NCI-H1092 treated with DMSO at 0.1 percent for 48 hours (cell line): ENCODE results near the gene LARGE2.
"Not testable (repeated sequence)": the region's sequence is repeated elsewhere in the genome, so short reads cannot be mapped to it uniquely, and the experiment has no call there.

Source experiments
- DNase-seq: peaks from one replicate; lab custom pipeline; 2025; lab: John Stamatoyannopoulos, UW

LARGE2 gene

DNA sequence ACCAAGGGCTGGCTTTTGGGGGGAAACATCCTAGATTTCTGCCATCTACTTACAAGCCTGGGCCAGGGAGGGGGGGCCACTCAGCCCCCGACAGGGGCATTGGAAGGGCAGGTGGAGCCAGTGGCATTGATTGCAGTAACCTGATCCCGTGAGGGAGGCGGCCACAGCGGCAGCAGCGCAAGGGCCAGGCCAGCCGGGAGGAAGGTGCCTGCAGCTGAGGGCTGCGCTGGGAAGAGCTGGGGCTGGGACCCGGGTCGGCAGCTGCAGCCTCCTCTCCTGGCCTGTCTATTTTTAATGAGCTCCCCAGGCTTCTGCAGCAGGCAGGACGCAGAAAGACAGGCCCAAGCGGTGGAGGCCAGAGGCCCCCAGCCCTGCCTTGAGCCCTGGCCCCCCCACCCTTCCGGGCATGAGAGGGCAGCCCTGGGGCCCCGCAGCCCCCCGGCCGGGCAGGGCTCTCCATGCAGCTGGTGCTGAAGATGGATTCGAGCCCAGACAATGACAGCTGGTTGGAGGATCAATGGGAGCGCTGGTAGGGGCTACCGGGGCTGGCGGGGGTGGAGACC, 26.0 kb upstream of the LARGE2 start:
- peak; percentile 95 for DNase-seq

DNA sequence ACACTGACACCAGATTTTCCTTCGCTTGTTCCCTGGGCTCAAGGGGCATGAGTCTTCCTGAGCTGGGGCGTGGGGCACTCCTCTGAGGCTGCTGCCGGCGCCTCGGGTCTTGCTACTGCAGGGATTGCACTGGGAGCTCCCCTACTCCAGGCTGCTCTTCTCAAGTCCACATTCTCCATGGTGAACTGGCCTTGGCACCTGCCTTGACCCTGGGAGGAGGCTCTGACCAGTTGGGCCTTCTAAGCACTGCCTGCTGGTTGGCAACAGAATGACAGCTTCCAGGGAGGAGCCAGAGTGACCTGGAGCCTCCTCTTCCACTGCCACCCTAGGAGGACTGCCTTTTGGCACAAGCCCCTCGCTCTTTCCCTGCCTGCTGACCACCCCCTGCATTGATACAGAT, 24.9 kb upstream of the LARGE2 start:
- DNase-seq, result no peak

DNA sequence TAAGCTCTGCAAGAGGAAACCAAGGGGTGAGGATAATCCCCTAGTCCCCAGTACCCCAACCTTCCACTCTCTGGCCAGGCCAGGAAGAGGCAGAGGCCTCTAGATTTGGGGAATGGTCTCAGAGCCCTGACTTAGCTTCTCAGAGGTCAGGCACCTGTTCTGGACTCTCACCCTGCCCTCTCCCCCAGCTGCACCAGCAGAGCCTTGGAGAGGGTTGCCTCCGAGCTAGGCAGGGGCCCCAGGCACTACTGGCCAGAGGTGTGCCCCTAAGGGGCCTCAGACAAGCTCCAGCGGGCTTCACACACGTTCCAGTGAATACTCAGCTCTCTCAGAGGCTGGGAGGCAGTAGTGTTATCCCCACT, 23.4 kb upstream of the LARGE2 start:
- no peak for DNase-seq

DNA sequence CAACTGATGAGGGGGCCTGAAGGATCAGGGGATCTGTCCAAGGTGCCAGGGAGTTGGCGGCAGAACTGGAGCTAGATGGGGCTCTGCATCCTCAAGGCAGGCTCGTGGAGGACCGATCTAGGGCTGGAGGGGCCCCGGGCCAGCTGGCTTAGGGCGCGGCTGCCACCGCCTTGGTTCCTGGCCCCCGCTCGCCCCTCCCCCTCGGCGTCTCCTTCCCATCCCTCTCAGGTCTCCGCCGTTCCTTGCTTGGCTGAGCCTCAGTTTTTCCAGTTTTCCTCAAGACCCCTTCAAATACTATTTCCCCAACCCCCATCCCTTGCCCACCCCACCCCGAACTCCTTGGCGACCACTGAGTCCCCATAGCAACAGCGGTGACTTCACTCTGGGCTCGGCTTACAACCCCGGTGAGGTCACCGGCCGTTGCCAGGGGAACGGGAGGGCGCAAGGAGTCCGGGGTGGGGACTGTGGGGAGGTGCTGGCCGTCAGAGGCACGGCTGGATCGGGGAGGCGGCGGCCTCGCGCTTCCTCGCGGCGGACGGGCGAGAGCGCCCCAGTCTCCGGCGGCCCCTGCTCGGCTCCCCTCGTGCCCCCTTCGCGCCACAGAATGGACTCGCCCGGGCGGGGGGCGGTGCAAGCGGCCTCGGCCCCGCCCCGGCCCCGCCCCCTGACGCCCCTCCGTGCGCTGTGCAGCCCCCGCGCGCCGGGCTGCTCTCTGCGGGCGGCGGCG, 22.8 kb upstream of the LARGE2 start:
- DNase-seq, result peak; percentile 93

DNA sequence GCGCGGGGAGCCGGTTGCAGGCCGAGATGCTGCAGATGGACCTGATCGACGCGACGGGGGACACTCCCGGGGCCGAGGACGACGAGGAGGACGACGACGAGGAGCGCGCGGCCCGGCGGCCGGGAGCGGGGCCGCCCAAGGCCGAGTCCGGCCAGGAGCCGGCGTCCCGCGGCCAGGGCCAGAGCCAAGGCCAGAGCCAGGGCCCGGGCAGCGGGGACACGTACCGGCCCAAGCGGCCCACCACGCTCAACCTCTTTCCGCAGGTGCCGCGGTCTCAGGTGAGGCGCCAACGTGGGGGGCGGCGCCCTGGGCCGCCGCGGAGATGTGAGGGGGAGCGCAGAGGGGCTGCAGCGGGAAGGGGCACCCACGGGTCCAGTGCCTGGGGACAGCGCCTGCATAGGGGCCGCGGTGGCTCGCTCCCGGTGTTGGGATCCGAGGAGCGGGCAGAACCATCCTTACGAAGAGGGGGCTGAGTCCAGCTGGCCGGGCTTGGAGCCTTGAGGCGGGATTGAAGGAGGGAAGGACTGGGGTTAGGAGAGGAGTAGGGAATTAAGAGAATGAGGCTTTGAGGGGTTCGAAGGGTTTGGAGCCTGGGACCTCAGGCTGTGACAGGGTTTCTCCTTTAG, 22.2 kb upstream of the LARGE2 start:
- peak; percentile 16 for DNase-seq

DNA sequence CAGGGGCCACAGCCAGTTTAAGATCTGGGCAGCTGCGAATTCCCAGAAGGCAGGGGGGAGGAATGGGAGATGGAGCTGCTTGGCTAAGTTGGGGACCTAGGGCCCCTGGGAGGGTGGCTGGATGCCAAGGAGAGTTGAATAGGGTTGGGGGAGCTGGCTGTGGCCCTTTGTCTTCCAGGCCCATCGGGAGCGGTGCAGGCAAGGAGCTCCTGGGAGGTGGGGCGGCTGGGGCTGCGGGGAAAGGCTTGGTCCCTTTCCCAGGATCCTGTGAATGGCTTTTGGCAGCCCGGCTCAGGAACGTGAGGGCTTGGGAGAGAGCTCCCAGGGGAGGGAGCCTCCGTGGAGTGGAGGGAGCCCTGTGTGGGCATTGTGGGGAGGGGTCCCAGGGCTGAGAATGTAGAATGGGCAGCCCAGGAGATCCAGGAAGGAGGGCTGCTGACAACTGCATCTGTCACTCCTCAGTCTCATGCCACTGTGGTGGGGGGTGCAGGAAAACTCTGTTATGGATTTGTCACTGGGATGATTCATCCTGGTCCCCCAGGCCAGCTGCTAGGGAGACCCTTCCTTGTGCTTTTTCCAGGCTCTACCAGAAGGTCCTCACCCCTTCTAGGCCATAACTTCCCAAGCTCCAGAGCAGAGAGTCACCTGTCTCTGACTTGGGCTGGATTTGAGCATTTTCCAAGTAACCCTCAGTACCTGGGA, 21.4 kb upstream of the LARGE2 start:
- DNase-seq, result peak; percentile 31

DNA sequence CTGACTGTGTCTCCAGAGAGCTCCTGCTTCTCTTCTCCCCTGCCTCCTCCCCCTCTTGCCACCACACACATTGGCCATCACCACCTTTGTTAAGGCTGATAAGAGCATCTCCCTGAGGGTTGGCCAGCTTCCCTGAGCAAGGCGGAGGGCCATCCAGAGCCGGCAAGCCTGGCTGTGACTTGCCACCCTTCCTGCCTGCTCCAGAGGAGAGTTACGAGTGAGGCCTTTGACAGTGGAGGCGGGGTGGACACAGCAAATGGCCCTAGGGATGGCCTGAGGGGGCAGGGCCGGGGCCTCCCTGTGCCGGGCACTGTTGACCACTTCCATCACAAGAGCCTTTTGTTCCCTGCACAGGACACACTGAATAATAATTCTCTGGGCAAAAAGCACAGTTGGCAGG, 20.8 kb upstream of the LARGE2 start:
- no peak for DNase-seq

DNA sequence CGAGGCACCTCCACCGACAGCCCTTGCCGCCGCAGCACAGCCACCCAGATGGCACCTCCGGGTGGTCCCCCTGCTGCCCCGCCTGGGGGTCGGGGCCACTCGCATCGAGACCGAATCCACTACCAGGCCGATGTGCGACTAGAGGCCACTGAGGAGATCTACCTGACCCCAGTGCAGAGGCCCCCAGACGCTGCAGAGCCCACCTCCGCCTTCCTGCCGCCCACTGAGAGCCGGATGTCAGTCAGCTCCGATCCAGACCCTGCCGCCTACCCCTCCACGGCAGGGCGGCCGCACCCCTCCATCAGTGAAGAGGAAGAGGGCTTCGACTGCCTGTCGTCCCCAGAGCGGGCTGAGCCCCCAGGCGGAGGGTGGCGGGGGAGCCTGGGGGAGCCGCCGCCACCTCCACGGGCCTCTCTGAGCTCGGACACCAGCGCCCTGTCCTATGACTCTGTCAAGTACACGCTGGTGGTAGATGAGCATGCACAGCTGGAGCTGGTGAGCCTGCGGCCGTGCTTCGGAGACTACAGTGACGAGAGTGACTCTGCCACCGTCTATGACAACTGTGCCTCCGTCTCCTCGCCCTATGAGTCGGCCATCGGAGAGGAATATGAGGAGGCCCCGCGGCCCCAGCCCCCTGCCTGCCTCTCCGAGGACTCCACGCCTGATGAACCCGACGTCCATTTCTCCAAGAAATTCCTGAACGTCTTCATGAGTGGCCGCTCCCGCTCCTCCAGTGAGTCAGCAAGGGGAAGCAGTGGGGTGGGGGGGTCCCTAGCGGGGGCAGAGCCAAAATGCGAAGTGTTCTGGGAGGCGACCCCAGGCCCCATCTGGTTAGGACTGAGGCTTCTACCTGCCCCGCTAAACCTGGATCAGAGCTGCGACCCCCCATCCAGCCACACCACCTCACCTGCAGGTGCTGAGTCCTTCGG, 19.7 kb upstream of the LARGE2 start:
- DNase-seq, result no peak

DNA sequence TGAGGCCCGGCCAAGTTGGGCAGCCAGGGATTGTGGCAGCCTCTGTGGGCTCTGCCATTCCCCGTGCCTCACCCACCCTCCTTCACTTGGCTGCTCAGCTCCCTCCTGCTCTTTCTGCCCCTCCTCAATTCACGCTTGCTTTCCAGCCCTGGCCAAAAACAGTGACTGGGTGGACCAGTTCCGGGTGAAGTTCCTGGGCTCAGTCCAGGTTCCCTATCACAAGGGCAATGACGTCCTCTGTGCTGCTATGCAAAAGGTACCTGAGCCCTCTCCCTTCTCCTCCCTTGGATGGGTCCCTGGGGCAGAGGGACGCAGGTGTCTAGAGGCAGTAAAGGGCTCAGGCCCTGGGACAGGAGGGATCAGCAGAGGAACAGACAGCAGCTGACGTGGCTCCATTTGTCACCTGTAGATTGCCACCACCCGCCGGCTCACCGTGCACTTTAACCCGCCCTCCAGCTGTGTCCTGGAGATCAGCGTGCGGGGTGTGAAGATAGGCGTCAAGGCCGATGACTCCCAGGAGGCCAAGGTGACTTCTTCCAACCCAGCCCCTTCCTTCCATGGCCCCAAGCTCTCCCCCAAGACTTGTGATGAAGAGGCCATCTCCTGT, 18.0 kb upstream of the LARGE2 start:
- DNase-seq, result no peak

DNA sequence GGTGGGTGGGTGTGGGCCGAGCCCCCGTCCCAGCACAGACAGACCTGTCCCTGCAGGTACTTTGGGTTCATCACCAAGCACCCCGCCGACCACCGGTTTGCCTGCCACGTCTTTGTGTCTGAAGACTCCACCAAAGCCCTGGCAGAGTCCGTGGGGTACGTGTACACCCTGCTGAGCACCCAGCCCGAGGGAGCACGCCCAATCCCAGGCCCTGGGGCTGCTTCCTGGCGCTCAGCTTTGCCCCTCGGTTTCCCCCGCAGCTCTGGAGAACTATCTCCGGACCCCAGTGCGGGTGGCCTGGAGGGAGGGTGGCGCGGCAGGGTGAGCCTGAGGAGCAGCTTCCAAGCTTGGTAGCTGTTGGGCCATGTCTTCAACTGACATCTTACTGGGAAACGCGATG, 17.4 kb upstream of the LARGE2 start:
- no peak for DNase-seq

DNA sequence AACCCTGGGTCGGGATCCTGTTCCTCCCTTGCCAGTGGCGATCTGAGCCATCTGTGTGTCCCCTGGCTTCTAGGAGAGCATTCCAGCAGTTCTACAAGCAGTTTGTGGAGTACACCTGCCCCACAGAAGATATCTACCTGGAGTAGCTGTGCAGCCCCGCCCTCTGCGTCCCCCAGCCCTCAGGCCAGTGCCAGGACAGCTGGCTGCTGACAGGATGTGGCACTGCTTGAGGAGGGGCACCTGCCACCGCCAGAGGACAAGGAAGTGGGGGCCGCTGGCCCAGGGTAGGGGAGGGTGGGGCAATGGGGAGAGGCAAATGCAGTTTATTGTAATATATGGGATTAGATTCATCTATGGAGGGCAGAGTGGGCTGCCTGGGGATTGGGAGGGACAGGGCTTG, 16.9 kb upstream of the LARGE2 start:
- not testable (repeated sequence) for DNase-seq

DNA sequence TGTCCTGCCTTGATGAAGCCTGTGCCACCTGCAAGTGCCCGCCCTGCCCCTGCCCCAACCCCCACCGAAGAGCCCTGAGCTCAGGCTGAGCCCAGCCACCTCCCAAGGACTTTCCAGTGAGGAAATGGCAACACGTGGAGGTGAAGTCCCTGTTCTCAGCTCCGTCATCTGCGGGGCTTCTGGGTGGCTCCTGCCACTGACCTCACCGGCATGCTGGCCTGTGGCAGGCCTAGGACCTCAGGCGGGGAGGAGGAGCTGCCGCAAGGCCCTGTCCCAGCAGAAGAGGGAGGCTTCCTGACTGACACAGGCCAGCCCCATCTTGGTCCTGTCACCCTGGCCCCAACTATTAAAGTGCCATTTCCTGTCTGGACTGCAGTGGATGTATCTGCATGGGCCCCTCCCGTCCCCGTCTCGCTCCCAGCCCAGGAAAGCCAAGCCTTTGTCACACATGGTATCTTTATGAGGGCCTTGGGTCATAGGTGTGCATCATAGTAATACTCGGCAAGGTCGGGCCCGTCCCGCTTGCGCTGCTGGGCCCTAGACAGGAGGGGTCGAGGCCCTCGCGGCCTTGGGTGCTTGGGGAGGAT, 16.3 kb upstream of the LARGE2 start:
- DNase-seq, result no peak

DNA sequence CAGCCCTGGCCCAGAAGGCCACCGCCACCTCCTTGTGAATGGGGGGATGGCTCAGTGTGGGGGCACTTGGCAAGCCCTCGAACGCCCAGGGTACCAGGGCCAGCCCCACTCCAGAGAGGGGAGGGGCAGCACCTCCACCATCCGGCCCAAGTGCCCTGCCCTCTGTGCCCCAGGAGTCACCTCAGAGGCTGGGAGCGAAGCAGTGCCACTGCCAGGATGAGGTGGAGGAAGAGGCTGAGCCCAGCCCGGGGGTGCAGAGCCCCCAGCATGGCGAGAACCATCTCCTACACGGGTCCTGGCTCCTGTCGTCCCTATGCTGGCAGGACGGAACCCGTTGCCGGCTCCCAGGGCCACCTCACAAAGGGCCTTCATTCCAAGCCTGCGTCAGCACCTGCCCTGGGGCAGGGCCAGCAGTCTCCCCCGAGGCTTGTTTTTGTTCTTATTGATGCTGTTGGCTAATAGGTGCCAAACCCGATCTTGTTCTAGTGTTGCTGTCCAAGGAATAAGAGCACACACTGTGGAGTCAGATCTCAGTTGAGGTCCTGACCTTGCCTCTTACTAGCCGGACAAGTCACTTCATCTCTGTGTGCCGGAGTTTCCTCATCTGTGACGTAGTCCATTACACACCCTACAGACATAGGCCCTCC, 15.4 kb upstream of the LARGE2 start, which contains the start of gene FREY1:
Gene FREY1 (minus strand): TSS at position 307 of the 647 bp plus-strand sequence. CDS start 26 bp downstream, at position 281.
- peak; percentile 22 for DNase-seq

DNA sequence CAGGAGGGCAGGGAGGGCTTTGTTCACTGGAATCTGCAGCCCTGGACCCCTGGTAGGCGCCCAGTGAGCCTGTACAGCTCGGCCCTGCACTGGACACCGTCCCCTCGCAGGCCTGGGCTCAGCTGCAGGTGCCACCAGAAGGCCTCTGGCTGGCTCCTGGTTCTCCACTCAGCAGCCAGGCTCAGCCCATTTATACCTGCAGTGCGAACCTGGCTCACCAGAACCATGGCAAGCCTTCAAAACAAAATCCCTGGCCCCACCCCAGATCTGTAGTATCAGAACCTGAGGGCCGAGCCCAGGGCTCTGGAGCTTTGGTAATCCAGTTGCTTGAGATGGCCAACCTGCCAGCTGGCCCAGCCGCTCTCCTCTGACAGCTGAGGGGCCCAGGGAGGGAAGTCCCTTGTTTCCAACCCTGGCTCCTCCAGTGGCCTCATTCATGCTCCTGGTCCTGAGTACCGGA, 14.5 kb upstream of the LARGE2 start:
- no peak for DNase-seq

DNA sequence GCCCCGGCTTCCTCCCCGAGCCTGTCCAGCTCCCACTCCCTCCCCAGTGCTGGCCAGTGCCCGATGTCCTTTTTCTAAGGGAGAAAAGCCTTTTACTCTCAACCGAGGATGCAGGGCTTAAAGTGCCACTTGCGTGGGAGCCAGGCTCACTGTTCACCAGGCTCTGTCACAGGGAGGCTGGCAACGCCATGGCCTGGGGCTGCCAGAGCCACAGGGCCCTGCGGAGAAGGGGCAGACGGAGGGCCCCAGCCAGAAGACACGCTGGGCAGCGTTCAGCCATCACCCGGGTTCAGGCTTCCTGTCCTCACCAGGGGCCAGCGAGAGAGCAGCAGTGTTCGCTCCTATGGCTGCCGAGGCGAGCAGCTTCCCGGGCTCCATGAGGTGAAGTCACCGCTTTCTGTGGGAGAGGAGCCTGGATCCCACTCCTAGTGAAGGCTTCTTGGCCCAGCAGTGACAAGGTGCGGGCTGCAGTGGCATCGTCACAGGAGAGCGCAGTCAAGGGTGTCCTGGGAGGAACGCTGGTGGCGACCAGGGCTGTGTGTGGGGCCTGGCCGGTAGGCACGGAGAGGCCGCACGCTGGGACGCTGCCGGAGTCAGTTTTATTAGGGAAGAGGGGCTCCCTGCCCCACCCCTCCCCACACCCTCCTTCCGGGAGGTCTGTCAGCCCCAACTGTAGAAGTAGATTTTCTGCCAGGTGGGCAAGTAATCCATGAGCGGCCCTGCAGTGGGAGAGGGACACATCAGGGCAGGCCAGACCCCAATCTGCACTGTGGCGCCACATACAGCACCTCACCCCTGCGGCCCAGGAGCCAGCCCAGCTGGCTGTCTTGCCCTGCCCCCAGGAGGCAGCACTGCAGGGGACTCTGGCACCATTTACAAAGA, 12.6 kb upstream of the LARGE2 start:
- DNase-seq, result no peak

DNA sequence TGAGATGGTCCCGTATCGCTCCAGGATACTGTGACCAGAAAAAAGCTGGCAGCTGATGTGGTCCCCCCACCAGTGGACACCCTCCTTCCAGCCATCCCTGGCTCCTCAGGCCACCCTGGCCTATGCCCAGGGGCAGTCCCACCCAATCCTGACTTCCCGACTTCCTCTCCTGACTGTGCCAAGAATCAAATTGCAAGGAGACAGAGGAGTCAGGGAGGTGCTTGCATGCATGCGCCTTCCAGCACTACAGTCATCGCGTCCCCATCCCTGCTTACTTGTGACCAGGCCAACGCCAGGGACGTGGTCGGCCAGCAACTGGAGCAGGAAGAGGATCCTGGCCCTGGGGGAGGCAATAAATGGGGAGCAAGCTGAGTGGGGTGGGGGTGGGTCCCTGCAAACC, 11.8 kb upstream of the LARGE2 start:
- no peak for DNase-seq

DNA sequence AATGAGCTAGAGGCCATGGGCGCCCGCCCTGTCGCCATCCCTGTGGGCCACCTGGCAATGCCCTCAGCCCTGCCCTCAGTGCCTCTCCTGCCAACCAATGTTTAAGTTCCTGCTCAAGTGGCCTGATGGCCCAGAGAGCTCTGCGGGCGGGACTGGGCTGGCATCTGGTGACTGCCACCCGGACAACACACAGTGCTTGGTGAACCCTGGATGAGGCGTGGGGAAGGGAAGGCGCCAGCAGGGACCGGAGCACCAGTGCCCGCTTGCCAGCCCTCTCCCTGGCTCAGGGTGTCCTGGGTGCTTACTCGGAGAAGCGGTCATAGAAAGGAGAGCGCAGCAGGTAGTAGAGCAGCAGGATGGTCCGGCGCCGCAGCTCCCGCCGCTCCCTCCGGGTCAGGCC, 8.9 kb upstream of the LARGE2 start:
- no peak for DNase-seq

DNA sequence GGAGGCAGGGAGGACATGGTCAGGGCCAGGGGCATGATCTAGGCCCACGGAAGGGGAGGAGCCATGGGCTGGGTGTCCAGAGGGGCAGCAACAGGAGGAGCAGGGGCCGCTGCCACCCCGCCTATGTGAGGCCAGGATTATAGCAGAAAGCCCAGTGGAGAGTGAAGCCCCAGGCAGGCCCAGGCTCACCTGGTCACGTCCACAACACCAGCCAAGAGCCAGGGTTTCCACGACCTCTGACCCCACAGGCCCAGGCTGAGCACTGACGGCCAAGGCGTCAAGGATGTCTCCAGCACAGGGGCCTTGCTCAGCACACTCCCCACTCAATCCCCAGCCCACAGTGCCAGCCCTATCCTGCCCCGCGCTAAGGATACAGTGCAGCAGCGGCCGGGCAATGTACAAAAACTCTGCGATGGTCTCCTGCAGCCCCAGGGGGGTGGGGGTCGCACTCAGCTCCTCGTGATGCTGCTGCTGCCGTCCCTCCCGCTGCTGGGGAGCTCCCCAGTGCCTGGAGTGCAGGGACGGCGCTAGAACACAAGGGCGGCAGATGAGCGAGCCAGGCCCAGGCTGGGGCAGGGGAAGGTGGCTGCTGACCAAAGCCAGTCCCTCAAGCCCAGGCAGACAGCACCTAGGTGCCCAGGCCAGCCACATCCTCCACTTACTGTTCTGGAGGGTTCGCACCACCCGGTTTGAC, 8.4 kb upstream of the LARGE2 start:
- DNase-seq, result no peak

DNA sequence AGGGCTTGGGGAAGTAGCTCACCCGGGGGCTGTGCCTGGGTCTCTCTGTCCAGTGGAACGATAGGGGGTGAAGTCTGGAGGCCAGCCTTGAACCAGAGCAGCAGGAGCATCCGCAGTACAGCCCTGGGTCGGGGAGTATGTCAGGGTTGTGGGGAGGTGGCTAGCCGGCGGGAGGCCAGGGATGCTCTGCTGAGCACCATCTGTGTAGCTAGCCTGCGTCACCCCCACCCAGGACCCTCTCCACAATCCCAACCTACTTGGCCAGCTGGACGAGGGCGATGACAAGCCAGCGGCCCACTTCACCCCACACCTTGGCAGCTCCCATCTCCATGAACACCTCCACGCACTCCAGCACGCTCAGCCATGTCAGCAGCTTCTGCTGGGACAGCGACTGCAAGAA, 7.0 kb upstream of the LARGE2 start:
- DNase-seq, result no peak
